Breast epithelium (tissue), 4 donors: ENCODE data around the gene MFN2. TPM values are rescaled to one million over a fixed set of nuclear protein-coding genes. Genes with fewer than 3 reads are reported as not detected.

Experiments
- DNase-seq, 2 donors: peaks; one replicate each; pipeline ENCODE4 v3.0.0-alpha.2; 2019; ENCODE audit warnings: low spot score in 2 of 2
- H3K27ac ChIP-seq, 2 donors: fragments of 200-600 bp; sonication (generic) in 1 of 2; one replicate each; pipeline ENCODE4 v1.5.1; 2016 to 2019; ENCODE audit warnings: mild to moderate bottlenecking in 1 of 2
- H3K27me3 ChIP-seq, 2 donors: fragments of 200-600 bp; sonication (generic) in 1 of 2; one replicate each; pipeline versions ENCODE4 v1.5.1 to v1.6.0; 2017 to 2019; ENCODE audit warnings: control low read depth in 1 of 2, mild to moderate bottlenecking in 1 of 2
- H3K36me3 ChIP-seq: fragments of 200-600 bp; one replicate; pipeline ENCODE4 v1.5.1; 2019
- H3K4me1 ChIP-seq, 2 donors: fragments of 200-600 bp; sonication (generic); one replicate each; pipeline ENCODE4 v1.5.1; 2016 to 2019; ENCODE audit warnings: control low read depth in 1 of 2
- H3K4me3 ChIP-seq, 3 donors: fragments of 200-600 bp; sonication (generic); 1 replicate in 2 of 3; 2 replicates in 1 of 3; pipeline ENCODE4 v1.5.1; 2016 to 2019; ENCODE audit warnings: mild to moderate bottlenecking in 3 of 3, moderate library complexity in 2 of 3
- H3K9me3 ChIP-seq, 2 donors: fragments of 200-600 bp; sonication (generic) in 1 of 2; one replicate each; pipeline ENCODE4 v1.5.1; 2016 to 2019; ENCODE audit warnings: control low read depth in 1 of 2
- POLR2A ChIP-seq: fragments of 450-650 bp; IDR thresholded peaks from one replicate; pipeline ENCODE4 v1.6.1; 2016; ENCODE audit warnings: antibody characterized with exemption, mild to moderate bottlenecking, moderate library complexity
- POLR2AphosphoS5 ChIP-seq, 3 donors: sonication (generic); formaldehyde crosslinking; IDR thresholded peaks; one replicate each; pipeline ENCODE4 v1.6.1; 2017; ENCODE audit warnings: antibody characterized with exemption in 3 of 3
- intact Hi-C: fragments of 100-400 bp; cut with DNase I; formaldehyde crosslinking; loops from one replicate; pipeline ENCODE4 v1.15.1; 2023; ENCODE audit warnings: low total_unique reads
- total RNA-seq, 3 donors: library from RNA; depleted of rRNA; stranded (reverse); fragments of >200 nt; gene quantifications; one replicate each; pipeline ENCODE4 v1.1.0, GENCODE V29; 2016
- TF ChIP-seq, protein P1 (sequence below), 3 donors: fragments of 450-650 bp; IDR thresholded peaks; one replicate each; pipeline ENCODE4 v1.5.1; 2016 to 2017; ENCODE audit warnings: antibody characterized with exemption in 3 of 3, mild to moderate bottlenecking in 3 of 3, moderate library complexity in 3 of 3

MFN2 gene
- total RNA-seq, 3 donors from 2014 or later, result 51.4 to 64.9 (median 62.1) TPM

DNA sequence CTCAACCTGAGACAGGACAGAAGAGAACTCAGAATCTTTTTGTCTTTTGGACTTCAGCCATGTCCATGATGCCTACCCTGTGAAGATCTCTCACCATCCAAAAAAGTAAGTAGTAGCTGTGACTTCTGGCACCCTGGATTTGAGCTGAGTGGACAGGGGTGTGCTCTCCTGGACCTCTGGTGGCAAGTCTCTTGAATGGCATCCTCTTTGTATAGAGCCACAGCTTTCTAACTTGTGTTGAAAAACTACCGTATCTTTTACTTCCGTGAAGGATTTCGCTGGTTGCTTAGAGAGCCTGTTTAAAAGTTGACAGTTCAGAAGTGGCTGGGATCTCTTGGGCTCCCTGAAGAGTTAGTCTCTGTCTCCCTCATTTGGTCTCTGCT, 1.8 kb downstream of the MFN2 start:
- Histone ChIP-seq H3K36me3 (no peaks in the 10 kb centered on the region), H3K27me3 (no peaks in the 10 kb centered on the region), H3K27ac (peak overlapping the region in 1 of 2 donors; percentile 45), H3K4me3 (no peak overlapping the region), H3K9me3 (no peaks in the 10 kb centered on the region), H3K4me1 (peaks cover 2 to 10% of the 10 kb centered on the region in 2 donors)
- DNase-seq, result no peak
- no peak for TF ChIP-seq POLR2A
- TF ChIP-seq, protein P1, sequence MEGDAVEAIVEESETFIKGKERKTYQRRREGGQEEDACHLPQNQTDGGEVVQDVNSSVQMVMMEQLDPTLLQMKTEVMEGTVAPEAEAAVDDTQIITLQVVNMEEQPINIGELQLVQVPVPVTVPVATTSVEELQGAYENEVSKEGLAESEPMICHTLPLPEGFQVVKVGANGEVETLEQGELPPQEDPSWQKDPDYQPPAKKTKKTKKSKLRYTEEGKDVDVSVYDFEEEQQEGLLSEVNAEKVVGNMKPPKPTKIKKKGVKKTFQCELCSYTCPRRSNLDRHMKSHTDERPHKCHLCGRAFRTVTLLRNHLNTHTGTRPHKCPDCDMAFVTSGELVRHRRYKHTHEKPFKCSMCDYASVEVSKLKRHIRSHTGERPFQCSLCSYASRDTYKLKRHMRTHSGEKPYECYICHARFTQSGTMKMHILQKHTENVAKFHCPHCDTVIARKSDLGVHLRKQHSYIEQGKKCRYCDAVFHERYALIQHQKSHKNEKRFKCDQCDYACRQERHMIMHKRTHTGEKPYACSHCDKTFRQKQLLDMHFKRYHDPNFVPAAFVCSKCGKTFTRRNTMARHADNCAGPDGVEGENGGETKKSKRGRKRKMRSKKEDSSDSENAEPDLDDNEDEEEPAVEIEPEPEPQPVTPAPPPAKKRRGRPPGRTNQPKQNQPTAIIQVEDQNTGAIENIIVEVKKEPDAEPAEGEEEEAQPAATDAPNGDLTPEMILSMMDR (IDR thresholded peaks at IDR 0.05), result no peak
- no peak for TF ChIP-seq POLR2AphosphoS5 (IDR thresholded peaks at IDR 0.05)
- intact Hi-C loops, result no loop called here

DNA sequence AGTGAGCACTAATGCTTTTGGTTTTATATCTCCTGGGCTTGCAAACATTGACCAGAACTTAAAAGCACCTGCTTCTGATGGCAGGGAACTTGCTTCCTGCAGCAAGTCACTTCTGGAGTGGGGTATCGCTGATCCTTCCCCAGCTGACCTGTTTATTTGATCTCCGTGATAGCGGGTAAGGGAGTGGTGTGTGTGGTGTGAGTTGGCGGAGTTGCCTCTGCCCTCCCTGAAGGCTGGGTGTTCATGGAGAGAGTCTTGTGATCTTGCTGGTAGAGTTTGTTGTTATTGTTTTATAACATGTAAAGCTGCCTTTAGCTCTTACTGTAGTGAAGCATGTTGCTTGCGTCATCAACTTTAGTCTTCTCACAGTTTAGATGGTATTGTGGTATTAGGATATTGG, 3.9 kb downstream of the MFN2 start:
- H3K4me1 ChIP-seq, result peaks cover 2 to 10% of the 10 kb centered on the region in 2 donors
- no peak overlapping the region for H3K27ac ChIP-seq
- intact Hi-C loops, result no loop called here
- H3K27me3 ChIP-seq, result no peaks in the 10 kb centered on the region
- H3K36me3 ChIP-seq, result no peaks in the 10 kb centered on the region
- no peak for TF ChIP-seq POLR2A
- no peak for TF ChIP-seq POLR2AphosphoS5 (IDR thresholded peaks at IDR 0.05)
- TF ChIP-seq, protein P1 (IDR thresholded peaks at IDR 0.05), result no peak
- H3K9me3 ChIP-seq, result no peaks in the 10 kb centered on the region
- DNase-seq, result no peak
- no peak overlapping the region for H3K4me3 ChIP-seq

DNA sequence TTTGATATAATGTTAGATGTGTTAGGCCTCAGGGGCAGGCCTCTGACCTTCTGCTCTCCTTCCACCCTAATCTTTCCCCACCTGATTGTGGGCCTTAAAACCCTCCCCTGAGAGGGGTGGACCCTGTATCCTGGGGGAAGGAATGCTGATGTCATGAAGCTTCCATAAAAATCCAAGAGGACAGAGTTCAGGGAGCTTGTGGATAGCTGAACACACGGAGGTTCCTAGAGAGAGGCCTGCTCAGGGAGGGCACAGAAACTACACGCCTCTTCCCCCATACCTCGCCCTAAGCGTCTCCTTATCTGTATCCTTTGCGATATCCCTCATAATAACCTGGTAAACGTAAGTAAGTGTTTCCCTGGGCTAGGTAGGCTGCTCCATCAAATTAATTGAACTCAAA, 4.3 kb downstream of the MFN2 start:
- no peaks in the 10 kb centered on the region for H3K27me3 ChIP-seq
- H3K9me3 ChIP-seq, result no peaks in the 10 kb centered on the region
- H3K36me3 ChIP-seq, result no peaks in the 10 kb centered on the region
- peaks cover 2 to 10% of the 10 kb centered on the region in 2 donors for H3K4me1 ChIP-seq
- DNase-seq, result no peak
- H3K4me3 ChIP-seq, result no peak overlapping the region
- TF ChIP-seq POLR2A, result no peak
- TF ChIP-seq, protein P1 (IDR thresholded peaks at IDR 0.05), result no peak
- H3K27ac ChIP-seq, result no peak overlapping the region
- intact Hi-C loops, result no loop called here

DNA sequence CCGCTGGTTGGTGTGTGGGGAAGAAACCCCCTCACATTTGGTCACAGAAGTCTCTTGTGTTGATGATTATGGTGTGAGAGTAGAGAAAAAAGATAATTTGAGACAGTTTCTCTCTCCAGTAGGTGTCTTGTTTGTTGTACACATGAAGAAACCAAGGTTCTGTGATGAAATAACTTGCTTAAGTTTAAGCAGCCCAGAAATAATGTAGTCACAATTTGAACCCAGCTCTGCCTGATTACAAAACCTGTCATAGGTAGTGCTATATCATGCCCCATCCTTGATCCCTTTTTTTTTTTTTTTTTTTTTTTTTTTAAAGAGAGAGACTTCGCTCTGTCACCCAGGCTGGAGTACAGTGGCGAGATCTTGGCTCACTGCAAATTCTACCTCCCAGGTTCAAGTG, 4.9 kb downstream of the MFN2 start:
- no peak for DNase-seq
- intact Hi-C loops, result no loop called here
- Histone ChIP-seq H3K27ac (peak overlapping the region in 1 of 2 donors; percentile 52), H3K27me3 (no peaks in the 10 kb centered on the region), H3K4me3 (no peak overlapping the region), H3K36me3 (peaks cover under 1% of the 10 kb centered on the region), H3K4me1 (peaks cover 2 to 10% of the 10 kb centered on the region in 2 donors), H3K9me3 (no peaks in the 10 kb centered on the region)
- TF ChIP-seq POLR2AphosphoS5 (IDR thresholded peaks at IDR 0.05) (no peak), POLR2A (no peak)
- TF ChIP-seq, protein P1 (IDR thresholded peaks at IDR 0.05), result no peak

DNA sequence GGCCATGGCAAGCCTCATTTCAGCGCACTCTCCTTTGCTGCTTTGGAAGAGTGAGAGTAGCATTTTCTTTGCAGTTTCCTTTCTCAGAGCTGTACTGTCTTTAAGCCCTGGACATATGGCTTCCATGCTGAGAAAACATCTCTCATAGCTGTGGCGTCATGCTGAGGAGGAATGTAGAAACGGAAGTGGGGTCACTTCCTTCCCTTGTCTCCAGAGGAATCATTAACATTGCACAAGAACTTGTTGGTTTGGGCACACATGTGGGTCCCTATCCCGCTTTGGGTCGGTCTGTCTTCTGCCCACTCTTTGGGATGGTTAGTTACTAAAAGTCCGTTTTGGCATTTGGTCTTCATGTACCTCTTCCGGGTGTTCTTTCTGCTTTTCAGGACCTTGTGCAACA, 5.6 kb downstream of the MFN2 start:
- H3K9me3 ChIP-seq, result no peaks in the 10 kb centered on the region
- peaks cover 4% of the 10 kb centered on the region for H3K36me3 ChIP-seq
- DNase-seq, result no peak
- intact Hi-C loops, result no loop called here
- peak overlapping the region in 1 of 2 donors; percentile 52 for H3K27ac ChIP-seq
- H3K4me3 ChIP-seq, result no peak overlapping the region
- TF ChIP-seq, protein P1 (IDR thresholded peaks at IDR 0.05), result no peak
- TF ChIP-seq POLR2A, result no peak
- no peak for TF ChIP-seq POLR2AphosphoS5 (IDR thresholded peaks at IDR 0.05)
- no peaks in the 10 kb centered on the region for H3K27me3 ChIP-seq
- peaks cover 2 to 7% of the 10 kb centered on the region in 2 donors for H3K4me1 ChIP-seq
